Measurements from ENCODE around the gene MAS1.

- TF ChIP-seq PBX3 (IDR thresholded peaks at IDR 0.05) (no peak), MAX (IDR thresholded peaks at IDR 0.05; ENCODE audit: low read depth) (no peak), USF2 (IDR thresholded peaks at IDR 0.05; ENCODE audit: borderline replicate concordance, low read depth, low read length) (no peak)
These were observed 15.6 kb upstream of the MAS1 start for GRCh38 chr6:159875194-159875593.
